ENCODE results near the gene TMC3.
A peak's percentile ranks its signal among the peaks of the same experiment; 100 is the strongest.

TMC3 gene

DNA sequence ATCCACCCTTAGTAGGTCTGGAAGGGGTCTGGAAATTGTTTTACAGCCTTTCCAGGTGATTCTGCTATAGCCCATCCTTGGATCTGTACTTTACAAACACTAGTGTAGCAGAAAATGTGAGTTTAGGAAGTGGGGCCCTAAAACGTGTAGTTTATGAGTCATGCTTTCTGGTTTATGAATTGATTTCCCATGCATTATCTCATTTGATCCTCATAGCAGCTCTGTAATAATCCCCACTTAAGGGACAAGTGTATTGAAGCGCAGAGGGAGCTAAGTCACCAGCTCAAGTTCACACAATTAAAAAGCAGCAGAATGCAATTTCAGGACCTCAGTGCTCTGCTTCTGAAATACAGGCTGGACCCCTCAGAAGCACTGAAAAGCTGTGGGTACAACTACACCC lies 27.4 kb downstream of the TMC3 start:
- H3K27ac ChIP-seq, result no peak overlapping the region
- POLR2A ChIA-PET (ENCODE audit: low non-redundant PET), result no interaction called here
- CTCF ChIA-PET, result no interaction called here
- DNase-seq (ENCODE audit: low spot score), result no peak
- no peak for TF ChIP-seq CTCF (conservative IDR thresholded peaks at IDR 0.05; ENCODE audit: low read depth)

- no peak overlapping the region for H3K27ac ChIP-seq
- no peak for TF ChIP-seq CTCF (conservative IDR thresholded peaks at IDR 0.05; ENCODE audit: low read depth)
- CTCF ChIA-PET, result no interaction called here
- POLR2A ChIA-PET (ENCODE audit: low non-redundant PET), result no interaction called here
- DNase-seq (ENCODE audit: low spot score), result no peak
These were observed 30.6 kb downstream of the TMC3 start for GRCh38 chr15:81343371-81343770.

DNA sequence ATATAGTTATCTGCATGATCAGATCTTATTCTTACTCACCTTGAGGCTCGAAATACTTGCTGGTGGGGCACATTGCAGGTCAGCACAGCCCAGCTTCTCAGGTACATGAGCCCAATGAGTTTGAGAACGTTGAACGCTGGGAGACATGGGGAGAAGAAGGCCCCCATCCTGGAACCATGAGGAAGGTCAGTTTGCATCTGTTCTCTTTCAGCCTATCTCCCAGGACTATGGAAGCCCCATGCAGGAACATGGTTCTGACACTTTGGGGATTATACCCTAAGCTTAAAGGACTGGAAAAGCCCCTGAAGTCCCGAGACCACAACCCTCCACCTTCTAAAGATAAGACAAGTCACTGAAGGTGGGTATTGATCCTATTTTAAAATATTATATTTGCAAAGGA lies 32.7 kb downstream of the TMC3 start:
- DNase-seq (ENCODE audit: low spot score), result no peak
- ChIA-PET POLR2A (ENCODE audit: low non-redundant PET) (no interaction called here), CTCF (no interaction called here)
- H3K27ac ChIP-seq, result no peak overlapping the region
- no peak for TF ChIP-seq CTCF (conservative IDR thresholded peaks at IDR 0.05; ENCODE audit: low read depth)

DNA sequence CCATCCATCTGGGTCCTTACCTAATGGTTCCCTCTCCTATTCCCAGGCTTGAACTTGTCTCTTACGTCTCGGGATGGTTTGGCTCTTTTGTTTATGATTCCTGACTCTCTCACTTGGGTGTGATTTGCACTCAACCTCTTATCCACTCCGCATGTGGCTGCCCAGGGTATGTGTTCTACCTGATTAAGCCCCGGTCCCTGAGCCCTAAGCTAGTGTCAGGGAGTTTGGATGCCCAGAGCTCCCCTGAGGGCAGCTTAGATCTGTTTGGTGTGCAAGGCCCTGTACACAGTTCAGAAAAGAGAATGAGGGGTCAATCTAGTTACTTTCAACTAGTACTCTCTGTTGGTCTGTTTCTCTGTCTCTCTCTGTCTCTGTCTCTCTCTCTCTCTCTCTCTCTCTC lies 34.2 kb downstream of the TMC3 start:
- ChIA-PET POLR2A (ENCODE audit: low non-redundant PET) (no interaction called here), CTCF (no interaction called here)
- no peak overlapping the region for H3K27ac ChIP-seq
- TF ChIP-seq CTCF (conservative IDR thresholded peaks at IDR 0.05; ENCODE audit: low read depth), result no peak
- DNase-seq (ENCODE audit: low spot score), result no peak

GRCh38 chr15:81339321-81339720 lies 34.7 kb downstream of the TMC3 start:
- no peak for TF ChIP-seq CTCF (conservative IDR thresholded peaks at IDR 0.05; ENCODE audit: low read depth)
- POLR2A ChIA-PET (ENCODE audit: low non-redundant PET), result no interaction called here
- no peak for DNase-seq (ENCODE audit: low spot score)

GRCh38 chr15:81338170-81339007 lies 35.6 kb downstream of the TMC3 start:
- ChIA-PET CTCF (interaction anchor here (0.5 to 1.0 kb wide), 2 partner anchors 63 to 796 kb away, joined by 4 read pairs; no protein-coding TSS in a partner anchor), POLR2A (ENCODE audit: low non-redundant PET) (interaction anchor here (0.6 kb wide), 1 partner anchor 989 kb away, joined by 3 read pairs; no protein-coding TSS in a partner anchor)
- TF ChIP-seq CTCF (conservative IDR thresholded peaks at IDR 0.05; ENCODE audit: low read depth), result no peak
- H3K27ac ChIP-seq, result peak overlapping the region; percentile 78
- peak; percentile 77 for DNase-seq (ENCODE audit: low spot score)

More at GRCh38 chr15:81339321-81339720, 34.7 kb downstream of the TMC3 start:
- CTCF ChIA-PET, result no interaction called here
- no peak overlapping the region for H3K27ac ChIP-seq

All from RWPE1 (cell line).